ENCODE measurements around the gene CFAP97D1. TPM values are rescaled to one million over a fixed set of nuclear protein-coding genes. Genes with fewer than 3 reads are reported as not detected.
A peak's percentile ranks its signal among the peaks of the same experiment; 100 is the strongest.

The CFAP97D1 gene
- total RNA-seq, 4 donors from 2014 or later = 0.19 TPM; not detected in 3

GRCh38 chr17:43834106-43834505 lies 53.9 kb downstream of the CFAP97D1 start:
- 63% methylated on average over 2 of the region's 2 CpGs for WGBS
- no peak for DNase-seq (ENCODE audit: extremely low spot score)
- Histone ChIP-seq H3K27me3 (no peaks in the 10 kb centered on the region), H3K4me1 (peaks cover 20 to 28% (median 23%) of the 10 kb centered on the region in 4 donors), H3K4me3 (peak overlapping the region in 1 of 4 donors; percentile 96), H3K36me3 (peaks cover 0 to 25% (median 14%) of the 10 kb centered on the region in 4 donors), H3K9me3 (no peaks in the 10 kb centered on the region), H3K27ac (replicated peaks in 1 of 4) (peak overlapping the region in 1 of 4 donors; percentile 2)
- intact Hi-C loops (cut with DNase I) = loop anchor here (5.0 kb wide), 1 partner anchor 52 kb away; the partner anchor contains the start of gene CFAP97D1
- TF ChIP-seq EP300 (IDR thresholded peaks at IDR 0.05) = no peak
- TF ChIP-seq CTCF (IDR thresholded peaks at IDR 0.05) = no peak

Other genes starting within 250 kb of the CFAP97D1 start
- gene ETV4, start 234.1 kb upstream of the CFAP97D1 start, total RNA-seq = 1 to 10 TPM in 1 of 4 donors, under 1 TPM in 2, not detected in 1; 0.19 to 1.3 (median 0.83) TPM
- gene MEOX1, start 118.5 kb upstream of the CFAP97D1 start, total RNA-seq = 10 to 100 TPM in 3 of 4 donors, 1 to 10 TPM in 1; 6.6 to 16.1 (median 12.9) TPM
- gene SOST, start 21.6 kb upstream of the CFAP97D1 start, total RNA-seq = not detected
- gene DUSP3, start 1.5 kb upstream of the CFAP97D1 start, total RNA-seq = 100 to 1,000 TPM; 130 to 182 (median 158) TPM
- 1 to 10 TPM; 5.0 to 9.9 (median 6.2) TPM for gene MPP3, start 52.7 kb downstream of the CFAP97D1 start, total RNA-seq
- 10 to 100 TPM in 1 of 4 donors, 1 to 10 TPM in 2, under 1 TPM in 1; 0.83 to 12.0 (median 7.3) TPM for gene CD300LG, start 66.7 kb downstream of the CFAP97D1 start, total RNA-seq
- gene MPP2, start 127.1 kb downstream of the CFAP97D1 start, total RNA-seq = 10 to 100 TPM; 13.3 to 15.9 (median 15.6) TPM
- not detected for gene PPY, start 162.0 kb downstream of the CFAP97D1 start, total RNA-seq
- gene PYY, start 173.5 kb downstream of the CFAP97D1 start, total RNA-seq = not detected
- 1 to 10 TPM in 3 of 4 donors, under 1 TPM in 1; 0.83 to 3.4 (median 1.8) TPM for gene NAGS, start 224.2 kb downstream of the CFAP97D1 start, total RNA-seq
- 10 to 100 TPM; 22.9 to 30.7 (median 27.2) TPM for gene TMEM101, start 234.5 kb downstream of the CFAP97D1 start, total RNA-seq